HG02852 (cell line): ENCODE results near the gene POTEG.
"Not testable (repeated sequence)": the region's sequence is repeated elsewhere in the genome, so short reads cannot be mapped to it uniquely, and the experiment has no call there.

Source experiments
- ATAC-seq: cut with Tn5 transposase; IDR thresholded peaks from one replicate; pipeline ENCODE4 v1.9.1; 2021; ENCODE audit warnings: mild to moderate bottlenecking, moderate library complexity; ENCODE audit not compliant: unreplicated experiment

The POTEG gene

DNA sequence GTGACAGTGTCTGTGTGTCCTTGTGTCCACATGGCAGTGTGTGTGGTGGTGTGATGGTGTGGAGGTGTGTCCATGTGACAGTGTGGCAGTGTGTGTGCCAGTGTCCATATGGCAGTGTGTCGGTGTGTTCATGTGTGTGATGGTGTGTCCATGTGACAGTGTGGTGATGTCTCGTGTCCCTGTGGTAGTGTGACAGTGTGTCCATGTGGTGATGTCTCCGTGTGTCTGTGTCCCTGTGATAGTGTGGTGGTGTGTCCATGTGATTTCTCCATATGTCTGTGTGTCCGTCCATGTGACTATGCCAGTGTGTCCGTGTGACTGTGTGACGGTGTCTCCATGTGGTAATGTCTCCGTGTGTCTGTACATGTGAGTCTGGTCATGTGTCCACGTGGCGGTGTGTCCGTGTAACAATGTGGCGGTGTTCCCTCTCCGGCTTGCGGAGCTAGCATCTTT is 59.7 kb downstream of the POTEG start:
- not testable (repeated sequence) for ATAC-seq

DNA sequence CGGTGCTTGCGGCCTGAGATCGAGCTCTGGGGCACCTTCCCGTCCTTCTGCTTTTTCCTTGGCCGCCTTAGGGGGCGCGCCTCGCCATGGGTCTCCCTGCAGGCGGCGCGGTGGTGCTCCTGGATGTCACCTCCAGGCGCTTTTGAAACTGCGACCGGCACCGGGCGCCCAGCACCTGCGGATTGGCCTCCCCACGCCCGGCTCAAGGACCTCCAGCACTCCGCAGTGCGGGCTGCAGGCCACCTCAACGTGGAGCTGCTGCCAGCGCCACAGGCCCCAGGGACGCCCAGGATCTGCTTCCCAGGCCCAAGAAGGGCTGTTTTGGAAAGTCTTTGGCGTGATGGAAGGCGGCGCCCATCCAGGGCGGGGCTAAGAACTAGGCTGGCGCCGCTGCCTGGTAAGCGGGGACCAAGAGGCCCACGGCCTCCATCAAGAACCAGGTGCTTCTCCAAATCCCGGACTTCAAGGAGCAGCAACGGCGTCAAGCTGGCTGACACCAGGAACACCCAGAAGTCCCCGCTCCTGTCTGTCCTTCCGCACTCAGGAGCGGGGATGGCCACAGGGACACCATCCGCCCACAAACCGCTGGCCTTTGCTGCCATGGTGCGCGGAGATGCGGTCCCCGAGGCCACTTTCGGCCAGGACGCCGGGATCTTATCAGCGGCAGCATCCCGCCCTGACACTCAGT is 61.2 kb downstream of the POTEG start:
- ATAC-seq: not testable (repeated sequence)

DNA sequence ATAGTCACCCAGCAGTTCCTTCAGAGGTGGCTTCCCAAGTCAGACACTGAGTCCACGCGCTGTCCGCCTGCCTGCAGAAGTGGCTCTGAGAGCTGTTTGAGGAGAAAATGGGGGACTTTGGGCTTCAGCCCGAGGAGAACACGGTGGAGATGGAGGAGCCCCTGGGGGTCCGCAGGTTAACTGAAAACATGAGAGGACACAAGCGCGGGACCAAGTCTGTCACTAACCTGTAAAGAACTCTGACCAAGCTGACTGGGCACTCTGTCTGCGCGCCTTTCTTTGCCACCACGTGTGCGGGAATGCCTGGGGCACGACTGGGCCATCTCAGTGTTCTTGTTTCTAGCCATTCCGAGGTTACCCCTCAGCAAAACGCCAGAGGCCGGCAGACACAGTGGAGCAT is 62.4 kb downstream of the POTEG start:
- not testable (repeated sequence) for ATAC-seq

DNA sequence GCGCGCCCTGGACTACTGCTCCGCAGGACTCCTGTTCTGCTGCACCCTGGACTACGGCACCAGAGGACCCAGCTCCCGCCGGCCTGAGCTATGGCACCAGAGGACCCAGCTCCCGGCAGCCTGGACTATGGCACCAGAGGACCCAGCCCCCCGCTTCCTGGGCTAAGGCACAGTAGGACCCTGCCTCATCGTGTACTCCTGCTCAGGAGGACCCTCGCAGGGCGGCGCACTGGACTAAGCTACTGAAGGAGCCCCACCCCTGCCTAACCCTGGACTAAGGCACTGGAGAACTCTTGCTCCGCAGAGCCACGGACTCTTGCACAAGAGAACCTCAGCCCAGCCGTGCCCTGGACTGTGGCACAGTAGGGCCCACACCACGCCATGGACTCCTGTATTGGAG is 71.3 kb downstream of the POTEG start:
- ATAC-seq: not testable (repeated sequence)

DNA sequence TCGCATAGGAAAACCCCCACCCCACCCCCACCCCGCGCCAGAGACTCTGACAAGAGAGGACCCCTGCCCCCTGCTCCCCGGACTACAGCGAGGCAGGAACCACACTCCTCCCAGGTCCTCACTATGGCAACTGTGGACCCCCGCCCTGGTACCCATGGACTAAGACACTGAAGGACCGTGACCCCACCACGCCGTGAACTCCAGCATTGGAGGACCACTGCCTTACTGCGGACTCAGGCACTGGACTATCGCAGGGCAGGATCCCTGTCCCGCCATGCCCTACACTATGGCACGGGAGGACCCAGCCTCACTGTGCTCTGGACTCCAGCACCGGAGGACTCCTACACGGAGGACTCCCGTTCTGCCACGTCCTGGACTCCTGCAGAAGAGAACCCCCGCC is 71.8 kb downstream of the POTEG start:
- ATAC-seq: not testable (repeated sequence)

DNA sequence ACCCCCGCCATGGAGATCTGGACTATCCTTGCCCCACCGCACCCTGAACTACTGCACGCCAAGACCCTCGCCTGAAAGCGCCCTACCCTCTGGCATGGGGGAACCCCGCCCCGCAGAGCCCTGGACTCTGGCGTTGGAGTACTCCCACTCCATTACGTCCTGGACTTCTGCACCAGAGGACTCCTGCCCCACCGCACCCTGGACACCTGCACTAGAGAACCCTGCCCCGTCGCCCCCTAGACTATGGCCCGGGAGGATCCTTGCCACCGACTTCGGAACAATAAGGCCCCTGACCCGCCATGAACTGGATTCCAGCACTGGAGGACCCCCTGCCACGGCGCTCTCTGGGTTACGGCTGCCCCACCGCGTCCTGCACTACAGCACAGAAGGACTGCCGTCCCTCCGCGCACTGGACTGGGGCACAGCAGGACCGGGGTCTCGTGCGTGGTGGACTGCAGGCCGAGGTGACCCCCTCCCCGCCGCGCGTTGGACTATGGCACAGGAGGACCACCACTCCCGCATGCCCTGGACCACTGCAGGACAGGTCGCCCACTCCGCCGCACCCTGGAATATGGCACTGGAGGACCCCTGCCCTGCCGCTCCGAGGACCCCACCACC is 72.4 kb downstream of the POTEG start:
- ATAC-seq: not testable (repeated sequence)

DNA sequence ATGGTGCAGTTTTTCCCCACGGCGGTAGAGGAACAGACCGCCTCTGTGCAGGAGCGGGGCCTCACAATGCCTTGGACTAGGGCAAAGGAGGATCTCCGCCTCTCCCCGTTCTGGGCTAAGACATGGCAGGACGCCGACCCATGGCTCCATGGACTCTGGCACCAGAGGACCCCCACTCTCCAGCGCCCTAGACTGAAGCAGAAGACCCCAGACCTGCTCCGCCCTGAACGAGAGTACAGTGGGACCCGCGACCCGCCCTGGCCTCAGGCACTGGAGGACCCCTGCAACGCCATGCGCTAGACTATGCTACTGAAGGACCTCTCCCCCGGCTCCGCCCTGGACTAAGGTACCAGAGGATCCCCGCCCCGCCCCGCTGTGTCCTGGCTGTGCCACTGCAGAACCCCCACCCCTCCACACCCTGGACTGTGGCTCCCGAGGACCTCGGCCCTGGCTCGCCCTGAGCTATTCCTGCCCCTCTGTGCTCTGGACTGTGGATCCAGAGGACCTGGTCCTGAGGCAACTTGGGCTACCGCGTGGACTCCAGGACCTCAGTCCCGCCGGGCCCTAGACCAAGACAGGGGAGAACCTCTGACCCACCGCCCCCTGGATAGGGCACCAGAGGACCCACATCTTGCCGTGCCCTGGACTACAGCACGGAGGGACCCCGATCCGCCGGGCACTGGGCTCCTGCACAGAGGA is 73.1 kb downstream of the POTEG start:
- ATAC-seq: not testable (repeated sequence)
